Measurements from ENCODE around the gene IVD.

Gene IVD

GRCh38 chr15:40440743-40441564, 35.4 kb downstream of the IVD start, which contains the start of gene BAHD1:
BAHD1 (plus strand) TSS chr15:40440953; CDS start chr15:40458465, 17,512 bp downstream.
- DNase-seq: peak; percentile 98

- peak; percentile 32 for DNase-seq
Observed at GRCh38 chr15:40441565-40442531, 36.3 kb downstream of the IVD start.

GRCh38 chr15:40443255-40443654, 37.7 kb downstream of the IVD start:
- no peak for DNase-seq

- no peak for DNase-seq
Observed at GRCh38 chr15:40443846-40444245, 38.3 kb downstream of the IVD start.

GRCh38 chr15:40444736-40445135, 39.1 kb downstream of the IVD start:
- no peak for DNase-seq

- DNase-seq: no peak
Observed at GRCh38 chr15:40445421-40445922, 39.9 kb downstream of the IVD start.

GRCh38 chr15:40446144-40446543, 40.5 kb downstream of the IVD start:
- no peak for DNase-seq

GRCh38 chr15:40448354-40448753, 42.8 kb downstream of the IVD start:
- DNase-seq: no peak

GRCh38 chr15:40449275-40449674, 43.7 kb downstream of the IVD start:
- DNase-seq: no peak

GRCh38 chr15:40450047-40450446, 44.5 kb downstream of the IVD start:
- DNase-seq: no peak

- no peak for DNase-seq
Observed at GRCh38 chr15:40451527-40452158, 46.0 kb downstream of the IVD start.

GRCh38 chr15:40452296-40453090, 46.9 kb downstream of the IVD start:
- no peak for DNase-seq

GRCh38 chr15:40453941-40454340, 48.3 kb downstream of the IVD start:
- DNase-seq: peak; percentile 35

GRCh38 chr15:40454904-40455391, 49.4 kb downstream of the IVD start:
- no peak for DNase-seq

- DNase-seq: no peak
Observed at GRCh38 chr15:40456299-40456712, 50.7 kb downstream of the IVD start.

- DNase-seq: no peak
Observed at GRCh38 chr15:40456738-40457137, 51.1 kb downstream of the IVD start.

- no peak for DNase-seq
Observed at GRCh38 chr15:40458495-40459371, 53.1 kb downstream of the IVD start.

- DNase-seq: no peak
Observed at GRCh38 chr15:40459391-40460015, 53.9 kb downstream of the IVD start.

- no peak for DNase-seq
Observed at GRCh38 chr15:40460404-40460803, 54.8 kb downstream of the IVD start.

- DNase-seq: no peak
Observed at GRCh38 chr15:40461958-40462357, 56.4 kb downstream of the IVD start.
